Liver (tissue), 9 donors: Measurements from ENCODE around the gene SLC35E1. TPM values are rescaled to one million over a fixed set of nuclear protein-coding genes. Genes with fewer than 3 reads are reported as not detected.

Source experiments
- DNase-seq: peaks from one replicate; pipeline ENCODE4 v3.0.0-alpha.2; 2017; ENCODE audit warnings: low spot score
- H3K27ac ChIP-seq, 2 donors: one replicate each; pipeline ENCODE4 v1.7.0; 2013; ENCODE audit warnings: inconsistent platforms in 2 of 2, low read length in 2 of 2, control low read depth in 1 of 2, low read depth in 1 of 2, mild to moderate bottlenecking in 1 of 2
- H3K27me3 ChIP-seq, 4 donors: one replicate each; pipeline versions ENCODE4 v1.6.1 to v1.7.0; 2013; ENCODE audit warnings: low read length in 3 of 4, inconsistent platforms in 1 of 4, mild to moderate bottlenecking in 1 of 4, moderate library complexity in 1 of 4; ENCODE audit not compliant: control insufficient read depth in 4 of 4, insufficient read depth in 4 of 4
- H3K36me3 ChIP-seq, 4 donors: one replicate each; pipeline versions ENCODE4 v1.6.1 to v1.7.0; 2013; ENCODE audit warnings: low read length in 3 of 4, mild to moderate bottlenecking in 3 of 4, low read depth in 1 of 4, moderate library complexity in 1 of 4; ENCODE audit not compliant: control insufficient read depth in 4 of 4, insufficient read depth in 3 of 4
- H3K4me1 ChIP-seq, 4 donors: one replicate each; pipeline versions ENCODE4 v1.6.1 to v1.7.0; 2013; ENCODE audit warnings: low read length in 3 of 4, mild to moderate bottlenecking in 3 of 4, moderate library complexity in 1 of 4; ENCODE audit not compliant: control insufficient read depth in 4 of 4, insufficient read depth in 4 of 4
- H3K4me3 ChIP-seq, 3 donors: one replicate each; pipeline versions ENCODE4 v1.6.1 to v1.7.0; 2013; ENCODE audit warnings: low read length in 3 of 3, control low read depth in 1 of 3, low read depth in 1 of 3, mild to moderate bottlenecking in 1 of 3
- H3K9ac ChIP-seq, 2 donors: one replicate each; pipeline ENCODE4 v1.7.0; 2013; ENCODE audit warnings: low read length in 2 of 2, mild to moderate bottlenecking in 2 of 2, moderate library complexity in 2 of 2, control low read depth in 1 of 2, low read depth in 1 of 2
- H3K9me3 ChIP-seq, 4 donors: one replicate each; pipeline versions ENCODE4 v1.6.1 to v1.7.0; 2013; ENCODE audit warnings: low read length in 3 of 4; ENCODE audit not compliant: control insufficient read depth in 4 of 4
- EGR1 ChIP-seq, 2 donors: IDR thresholded peaks; 2 replicates each; pipeline ENCODE4 v1.6.1; 2016 to 2018; ENCODE audit warnings: antibody characterized with exemption in 2 of 2, low read depth in 2 of 2
- FOXA1 ChIP-seq: IDR thresholded peaks from 2 replicates; pipeline ENCODE4 v1.6.1; 2016; ENCODE audit warnings: antibody characterized with exemption
- FOXA2 ChIP-seq: IDR thresholded peaks from 2 replicates; pipeline ENCODE4 v1.6.1; 2016; ENCODE audit warnings: antibody characterized with exemption
- GABPA ChIP-seq, 2 donors: IDR thresholded peaks in 1 of 2; conservative IDR thresholded peaks in 1 of 2; 2 replicates each; pipeline ENCODE4 v1.6.1; 2016; ENCODE audit warnings: antibody characterized with exemption in 2 of 2, mild to moderate bottlenecking in 1 of 2, moderate library complexity in 1 of 2
- HNF4A ChIP-seq, 2 donors: conservative IDR thresholded peaks; 2 replicates each; pipeline ENCODE4 v1.6.1; 2016; ENCODE audit warnings: antibody characterized with exemption in 2 of 2, mild to moderate bottlenecking in 2 of 2
- HNF4G ChIP-seq: IDR thresholded peaks from 2 replicates; pipeline ENCODE4 v1.6.1; 2016; ENCODE audit warnings: antibody characterized with exemption
- JUND ChIP-seq, 2 donors: IDR thresholded peaks; 2 replicates each; pipeline ENCODE4 v1.6.1; 2016; ENCODE audit warnings: antibody characterized with exemption in 2 of 2
- NR2F2 ChIP-seq: IDR thresholded peaks from 2 replicates; pipeline ENCODE4 v1.6.1; 2016; ENCODE audit warnings: antibody characterized with exemption
- RAD21 ChIP-seq, 2 donors: IDR thresholded peaks; 2 replicates each; pipeline ENCODE4 v1.6.1; 2016; ENCODE audit warnings: antibody characterized with exemption in 2 of 2, mild to moderate bottlenecking in 2 of 2
- RXRA ChIP-seq, 2 donors: IDR thresholded peaks; 2 replicates each; pipeline ENCODE4 v1.6.1; 2017 to 2018; ENCODE audit warnings: antibody characterized with exemption in 2 of 2, mild to moderate bottlenecking in 1 of 2
- SP1 ChIP-seq: IDR thresholded peaks from 2 replicates; pipeline ENCODE4 v1.6.1; 2018; ENCODE audit warnings: antibody characterized with exemption, mild to moderate bottlenecking
- TAF1 ChIP-seq: conservative IDR thresholded peaks from 2 replicates; pipeline ENCODE4 v1.6.1; 2016; ENCODE audit warnings: antibody characterized with exemption, mild to moderate bottlenecking
- YY1 ChIP-seq: IDR thresholded peaks from 2 replicates; pipeline ENCODE4 v1.6.1; 2016; ENCODE audit warnings: antibody characterized with exemption, mild to moderate bottlenecking
- WGBS: extraction: QIAGEN DNeasy Blood & Tissue Kit; methylation state at CpG from one replicate; pipeline ENCODE4 v1.1.7; 2013; 5-methylcytosine and 5-hydroxymethylcytosine counted together
- polyA plus RNA-seq, 2 donors: library from polyadenylated mRNA; stranded (reverse) in 1 of 2; unstranded in 1 of 2; fragments of 200-250 nt in 1 of 2; fragments of >200 nt in 1 of 2; fragmentation: Nextera tagmentation in 1 of 2; extraction: Ambion mirVana in 1 of 2; gene quantifications; one replicate each; pipeline versions ENCODE4 v1.2.1 to v1.2.3, GENCODE V29; 2013 to 2015
- total RNA-seq, 2 donors: library from RNA; depleted of rRNA; stranded (reverse); fragments of >200 nt; gene quantifications; one replicate each; pipeline ENCODE4 v1.2.3, GENCODE V29; 2014
- TF ChIP-seq, protein P1 (sequence below): IDR thresholded peaks from 2 replicates; pipeline ENCODE4 v1.6.1; 2016; ENCODE audit warnings: antibody characterized with exemption
- TF ChIP-seq, protein P2 (sequence below): fragments of 150-350 bp; IDR thresholded peaks from 2 replicates; pipeline ENCODE4 v1.5.1; 2017; ENCODE audit warnings: improper control_type of control experiment, low read depth, low read length; ENCODE audit not compliant: missing input control
- TF ChIP-seq, protein P3 (sequence below): IDR thresholded peaks from 2 replicates; pipeline ENCODE4 v1.6.1; 2016; ENCODE audit warnings: antibody characterized with exemption, mild to moderate bottlenecking
- donor health status: healthy.
- donor health status: healthy.
- donor health status: healthy.
- donor health status: healthy.
- donor health status: healthy.

Gene SLC35E1
- total and polyA plus RNA-seq, 4 donors, result 11.2 to 20.5 (median 12.1) TPM

DNA sequence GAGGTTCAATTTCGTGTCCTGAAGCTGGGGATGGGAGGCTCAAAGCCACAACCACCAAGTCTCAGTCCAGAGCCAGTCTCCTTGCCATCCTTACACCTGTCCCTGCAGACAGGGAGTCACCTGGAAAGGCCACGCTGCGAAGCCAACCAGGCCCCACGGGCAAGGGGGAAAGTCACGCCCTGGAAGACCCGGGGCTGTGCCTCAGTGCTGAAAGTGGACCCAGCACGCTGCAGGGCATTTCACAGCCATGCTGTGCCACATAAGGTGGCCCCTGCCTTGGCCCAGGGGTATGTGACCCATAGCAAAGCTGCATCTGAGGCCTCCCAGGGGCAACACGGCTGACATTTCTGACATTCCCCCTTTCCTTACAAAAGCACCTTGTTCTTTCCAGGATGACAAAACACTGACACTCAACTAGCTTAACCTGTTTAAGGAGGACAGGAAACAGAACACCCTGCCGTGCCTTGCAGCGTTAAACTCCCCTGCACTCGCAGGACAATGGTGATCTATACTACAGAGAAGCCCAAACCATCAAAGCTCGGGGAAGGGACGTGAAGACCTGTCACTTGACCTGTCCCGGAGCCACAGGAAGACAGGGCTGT is 44.8 kb downstream of the SLC35E1 start:
- no peaks in the 10 kb centered on the region for H3K27me3 ChIP-seq
- TF ChIP-seq NR2F2 (no peak), HNF4G (no peak)
- no peak for DNase-seq
- H3K4me3 ChIP-seq, result no peak overlapping the region
- 89% methylated on average over 14 of the region's 14 CpGs for WGBS
- H3K4me1 ChIP-seq, result peaks cover 4 to 28% (median 21%) of the 10 kb centered on the region in 4 donors
- no peak overlapping the region for H3K9ac ChIP-seq
- H3K27ac ChIP-seq, result no peak overlapping the region
- peaks cover 47 to 74% (median 57%) of the 10 kb centered on the region in 4 donors for H3K36me3 ChIP-seq
- H3K9me3 ChIP-seq, result no peaks in the 10 kb centered on the region

DNA sequence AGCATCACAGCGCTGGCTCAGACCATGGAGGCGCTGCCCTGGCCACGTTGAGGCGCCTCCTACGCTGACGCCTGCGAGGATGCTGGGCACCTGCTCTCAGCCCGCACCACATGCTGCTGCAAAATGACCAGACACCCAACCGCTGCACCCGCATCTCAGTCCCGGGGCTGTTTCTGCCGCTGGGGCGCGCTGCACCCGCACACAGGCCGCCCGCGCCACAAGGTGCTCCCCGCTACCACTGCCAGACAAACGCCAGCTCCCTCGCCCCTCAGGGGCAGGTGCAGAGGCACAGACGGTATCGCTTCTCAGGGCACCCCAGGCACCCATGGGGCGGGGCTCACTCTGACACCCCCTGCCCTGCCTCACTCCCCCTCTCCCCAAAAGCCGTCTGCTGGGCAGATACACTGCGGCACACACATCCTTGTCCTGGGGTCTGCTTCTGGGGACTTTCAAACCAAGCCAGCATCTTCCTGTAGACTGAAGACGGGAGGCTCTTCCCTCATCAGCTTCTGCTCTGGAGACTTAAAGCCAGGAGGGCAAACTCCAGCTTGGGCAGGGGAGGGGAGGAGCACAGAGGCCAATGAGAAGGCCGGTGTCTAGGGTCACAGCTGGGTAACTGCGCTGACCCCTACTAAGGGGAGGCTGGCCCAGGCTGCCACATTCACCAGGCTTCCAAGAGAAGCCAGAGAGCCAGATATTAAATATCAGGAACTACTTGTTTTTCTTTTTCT is 46.3 kb downstream of the SLC35E1 start:
- no peak for DNase-seq
- Histone ChIP-seq H3K27me3 (no peaks in the 10 kb centered on the region), H3K9ac (no peak overlapping the region), H3K27ac (no peak overlapping the region), H3K4me3 (no peak overlapping the region), H3K36me3 (peaks cover 46 to 70% (median 52%) of the 10 kb centered on the region in 4 donors), H3K4me1 (peaks cover 4 to 28% (median 21%) of the 10 kb centered on the region in 4 donors), H3K9me3 (no peaks in the 10 kb centered on the region)
- TF ChIP-seq HNF4A (conservative IDR thresholded peaks at IDR 0.05) (peak in 1 of 2 donors; percentile 44), RXRA (IDR thresholded peaks at IDR 0.05) (no peak)
- TF ChIP-seq, protein P1, sequence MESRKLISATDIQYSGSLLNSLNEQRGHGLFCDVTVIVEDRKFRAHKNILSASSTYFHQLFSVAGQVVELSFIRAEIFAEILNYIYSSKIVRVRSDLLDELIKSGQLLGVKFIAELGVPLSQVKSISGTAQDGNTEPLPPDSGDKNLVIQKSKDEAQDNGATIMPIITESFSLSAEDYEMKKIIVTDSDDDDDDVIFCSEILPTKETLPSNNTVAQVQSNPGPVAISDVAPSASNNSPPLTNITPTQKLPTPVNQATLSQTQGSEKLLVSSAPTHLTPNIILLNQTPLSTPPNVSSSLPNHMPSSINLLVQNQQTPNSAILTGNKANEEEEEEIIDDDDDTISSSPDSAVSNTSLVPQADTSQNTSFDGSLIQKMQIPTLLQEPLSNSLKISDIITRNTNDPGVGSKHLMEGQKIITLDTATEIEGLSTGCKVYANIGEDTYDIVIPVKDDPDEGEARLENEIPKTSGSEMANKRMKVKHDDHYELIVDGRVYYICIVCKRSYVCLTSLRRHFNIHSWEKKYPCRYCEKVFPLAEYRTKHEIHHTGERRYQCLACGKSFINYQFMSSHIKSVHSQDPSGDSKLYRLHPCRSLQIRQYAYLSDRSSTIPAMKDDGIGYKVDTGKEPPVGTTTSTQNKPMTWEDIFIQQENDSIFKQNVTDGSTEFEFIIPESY, result no peak
- 91% methylated on average over 29 of the region's 29 CpGs for WGBS

DNA sequence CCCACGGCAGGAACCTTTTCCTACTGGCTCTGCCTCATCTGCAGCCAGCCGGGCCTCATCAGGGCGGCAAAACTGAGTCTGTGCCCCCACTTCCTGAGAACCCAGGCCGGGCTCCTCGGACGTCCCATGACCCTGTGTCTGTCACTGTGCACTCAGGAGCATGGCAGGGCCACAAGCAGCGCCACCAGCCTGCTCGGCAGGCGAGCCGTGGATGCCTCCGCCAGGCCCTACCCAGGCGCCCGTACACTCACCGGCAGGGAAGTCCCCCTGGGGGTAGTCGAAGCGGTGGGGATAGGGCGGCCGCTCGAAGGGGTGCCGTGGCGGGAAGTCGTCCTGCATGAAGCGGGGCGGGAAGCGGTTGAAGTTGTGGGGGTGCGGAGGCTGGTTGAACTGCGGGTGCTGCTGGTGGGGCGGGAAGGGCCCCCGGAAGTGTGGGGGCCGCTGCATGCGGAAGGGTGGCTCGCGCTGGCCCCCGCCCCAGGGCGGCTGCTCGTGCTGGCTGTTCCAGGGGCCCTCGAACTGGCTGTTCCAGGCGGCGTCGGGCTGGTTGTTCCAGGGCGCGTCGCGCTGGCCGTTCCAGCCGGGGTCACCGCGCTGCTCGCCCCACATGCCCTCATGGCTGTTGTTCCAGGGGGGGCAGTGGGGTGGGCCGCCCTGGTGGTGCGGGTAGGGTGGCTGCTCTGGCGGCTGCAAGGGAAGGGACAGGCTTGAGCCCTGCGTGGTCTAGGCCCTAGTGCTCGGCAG is 47.1 kb downstream of the SLC35E1 start:
- Histone ChIP-seq H3K9me3 (no peaks in the 10 kb centered on the region), H3K27me3 (no peaks in the 10 kb centered on the region), H3K9ac (no peak overlapping the region), H3K36me3 (peaks cover 43 to 70% (median 47%) of the 10 kb centered on the region in 4 donors), H3K27ac (no peak overlapping the region), H3K4me3 (no peak overlapping the region), H3K4me1 (peaks cover 4 to 28% (median 21%) of the 10 kb centered on the region in 4 donors)
- DNase-seq, result no peak
- WGBS, result 97% methylated on average over 54 of the region's 54 CpGs
- TF ChIP-seq SP1 (no peak), RXRA (IDR thresholded peaks at IDR 0.05) (no peak), HNF4G (no peak), JUND (IDR thresholded peaks at IDR 0.05) (no peak), HNF4A (conservative IDR thresholded peaks at IDR 0.05) (no peak), FOXA1 (no peak), YY1 (no peak), FOXA2 (no peak), RAD21 (IDR thresholded peaks at IDR 0.05) (no peak), TAF1 (no peak), EGR1 (IDR thresholded peaks at IDR 0.05; ENCODE audit: low read depth in 2 of 2) (no peak), GABPA (IDR thresholded peaks at IDR 0.05 in 1 of 2, conservative IDR thresholded peaks at IDR 0.05 in 1 of 2) (no peak)
- TF ChIP-seq, protein P2, sequence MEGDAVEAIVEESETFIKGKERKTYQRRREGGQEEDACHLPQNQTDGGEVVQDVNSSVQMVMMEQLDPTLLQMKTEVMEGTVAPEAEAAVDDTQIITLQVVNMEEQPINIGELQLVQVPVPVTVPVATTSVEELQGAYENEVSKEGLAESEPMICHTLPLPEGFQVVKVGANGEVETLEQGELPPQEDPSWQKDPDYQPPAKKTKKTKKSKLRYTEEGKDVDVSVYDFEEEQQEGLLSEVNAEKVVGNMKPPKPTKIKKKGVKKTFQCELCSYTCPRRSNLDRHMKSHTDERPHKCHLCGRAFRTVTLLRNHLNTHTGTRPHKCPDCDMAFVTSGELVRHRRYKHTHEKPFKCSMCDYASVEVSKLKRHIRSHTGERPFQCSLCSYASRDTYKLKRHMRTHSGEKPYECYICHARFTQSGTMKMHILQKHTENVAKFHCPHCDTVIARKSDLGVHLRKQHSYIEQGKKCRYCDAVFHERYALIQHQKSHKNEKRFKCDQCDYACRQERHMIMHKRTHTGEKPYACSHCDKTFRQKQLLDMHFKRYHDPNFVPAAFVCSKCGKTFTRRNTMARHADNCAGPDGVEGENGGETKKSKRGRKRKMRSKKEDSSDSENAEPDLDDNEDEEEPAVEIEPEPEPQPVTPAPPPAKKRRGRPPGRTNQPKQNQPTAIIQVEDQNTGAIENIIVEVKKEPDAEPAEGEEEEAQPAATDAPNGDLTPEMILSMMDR, result no peak
- TF ChIP-seq, protein P3, sequence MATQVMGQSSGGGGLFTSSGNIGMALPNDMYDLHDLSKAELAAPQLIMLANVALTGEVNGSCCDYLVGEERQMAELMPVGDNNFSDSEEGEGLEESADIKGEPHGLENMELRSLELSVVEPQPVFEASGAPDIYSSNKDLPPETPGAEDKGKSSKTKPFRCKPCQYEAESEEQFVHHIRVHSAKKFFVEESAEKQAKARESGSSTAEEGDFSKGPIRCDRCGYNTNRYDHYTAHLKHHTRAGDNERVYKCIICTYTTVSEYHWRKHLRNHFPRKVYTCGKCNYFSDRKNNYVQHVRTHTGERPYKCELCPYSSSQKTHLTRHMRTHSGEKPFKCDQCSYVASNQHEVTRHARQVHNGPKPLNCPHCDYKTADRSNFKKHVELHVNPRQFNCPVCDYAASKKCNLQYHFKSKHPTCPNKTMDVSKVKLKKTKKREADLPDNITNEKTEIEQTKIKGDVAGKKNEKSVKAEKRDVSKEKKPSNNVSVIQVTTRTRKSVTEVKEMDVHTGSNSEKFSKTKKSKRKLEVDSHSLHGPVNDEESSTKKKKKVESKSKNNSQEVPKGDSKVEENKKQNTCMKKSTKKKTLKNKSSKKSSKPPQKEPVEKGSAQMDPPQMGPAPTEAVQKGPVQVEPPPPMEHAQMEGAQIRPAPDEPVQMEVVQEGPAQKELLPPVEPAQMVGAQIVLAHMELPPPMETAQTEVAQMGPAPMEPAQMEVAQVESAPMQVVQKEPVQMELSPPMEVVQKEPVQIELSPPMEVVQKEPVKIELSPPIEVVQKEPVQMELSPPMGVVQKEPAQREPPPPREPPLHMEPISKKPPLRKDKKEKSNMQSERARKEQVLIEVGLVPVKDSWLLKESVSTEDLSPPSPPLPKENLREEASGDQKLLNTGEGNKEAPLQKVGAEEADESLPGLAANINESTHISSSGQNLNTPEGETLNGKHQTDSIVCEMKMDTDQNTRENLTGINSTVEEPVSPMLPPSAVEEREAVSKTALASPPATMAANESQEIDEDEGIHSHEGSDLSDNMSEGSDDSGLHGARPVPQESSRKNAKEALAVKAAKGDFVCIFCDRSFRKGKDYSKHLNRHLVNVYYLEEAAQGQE, result no peak
- TF ChIP-seq, protein P1, result no peak
